ENCODE results near the gene CHST7.

Gene CHST7

GRCh38 chrX:46582325-46582724 is 8.8 kb downstream of the CHST7 start:
- no peak overlapping the region for H3K9ac ChIP-seq (ENCODE audit: low read depth, low read length)
- TF ChIP-seq CTCF (IDR thresholded peaks at IDR 0.05; ENCODE audit: borderline replicate concordance, extremely low read depth, low read length, poor library complexity, severe bottlenecking) = no peak
- TF ChIP-seq EZH2 (IDR thresholded peaks at IDR 0.05; ENCODE audit: borderline replicate concordance, low read depth, low read length, severe bottlenecking) = no peak
- H3K27ac ChIP-seq (ENCODE audit: low read length) = no peak overlapping the region

GRCh38 chrX:46582966-46583365 is 9.4 kb downstream of the CHST7 start:
- Histone ChIP-seq H3K9ac (ENCODE audit: low read depth, low read length) (no peak overlapping the region), H3K4me3 (ENCODE audit: low read depth in 1 of 2, low read length in 2 of 2) (no peak overlapping the region), H3K79me2 (ENCODE audit: insufficient read depth, low read length) (no peaks in the 10 kb centered on the region), H3K9me3 (ENCODE audit: insufficient read depth, low read length, severe bottlenecking) (no peaks in the 10 kb centered on the region), H3K36me3 (ENCODE audit: insufficient read depth, low read length) (no peaks in the 10 kb centered on the region), H3K27me3 (ENCODE audit: insufficient read depth, low read length, poor library complexity) (no peaks in the 10 kb centered on the region), H2AFZ (ENCODE audit: low read depth, low read length) (no peak overlapping the region), H4K20me1 (ENCODE audit: insufficient read depth, low read length) (no peaks in the 10 kb centered on the region), H3K4me2 (ENCODE audit: insufficient read depth, low read length) (no peak overlapping the region), H3K4me1 (ENCODE audit: insufficient read depth, low read length) (peaks cover 3% of the 10 kb centered on the region), H3K27ac (ENCODE audit: low read length) (no peak overlapping the region)
- no peak for TF ChIP-seq EZH2 (IDR thresholded peaks at IDR 0.05; ENCODE audit: borderline replicate concordance, low read depth, low read length, severe bottlenecking)
- TF ChIP-seq CTCF (IDR thresholded peaks at IDR 0.05; ENCODE audit: borderline replicate concordance, extremely low read depth, low read length, poor library complexity, severe bottlenecking) = no peak
- ATAC-seq (ENCODE audit: insufficient read depth, low read depth) = no peak
- DNase-seq = no peak

More at GRCh38 chrX:46582325-46582724, 8.8 kb downstream of the CHST7 start:
- Histone ChIP-seq H3K79me2 (ENCODE audit: insufficient read depth, low read length) (no peaks in the 10 kb centered on the region), H3K27me3 (ENCODE audit: insufficient read depth, low read length, poor library complexity) (no peaks in the 10 kb centered on the region), H2AFZ (ENCODE audit: low read depth, low read length) (no peak overlapping the region), H3K4me3 (ENCODE audit: low read depth in 1 of 2, low read length in 2 of 2) (no peak overlapping the region), H3K4me1 (ENCODE audit: insufficient read depth, low read length) (no peaks in the 10 kb centered on the region), H4K20me1 (ENCODE audit: insufficient read depth, low read length) (no peaks in the 10 kb centered on the region), H3K9me3 (ENCODE audit: insufficient read depth, low read length, severe bottlenecking) (no peaks in the 10 kb centered on the region), H3K36me3 (ENCODE audit: insufficient read depth, low read length) (no peaks in the 10 kb centered on the region), H3K4me2 (ENCODE audit: insufficient read depth, low read length) (no peak overlapping the region)
- no peak for DNase-seq
- ATAC-seq (ENCODE audit: insufficient read depth, low read depth) = no peak

DNA sequence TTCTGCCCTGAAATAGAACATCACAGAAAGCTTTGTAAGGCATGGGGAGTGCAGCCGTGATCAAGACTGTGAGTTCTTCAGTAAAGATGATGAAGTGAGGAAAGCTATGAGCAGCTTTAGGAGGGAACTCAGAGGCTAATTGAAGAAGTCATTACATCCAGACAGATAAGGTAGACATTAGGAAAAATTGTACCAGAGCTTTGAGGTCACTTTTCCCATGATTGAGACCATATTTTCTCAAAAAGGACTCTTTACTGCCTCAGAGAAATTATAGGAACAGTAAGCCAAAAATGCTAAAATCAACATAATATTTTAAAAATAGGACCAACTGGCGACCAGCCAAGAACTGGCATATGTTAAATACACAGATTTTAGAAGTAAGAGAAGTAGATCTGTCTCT is 11.2 kb downstream of the CHST7 start:
- no peaks in the 10 kb centered on the region for H3K9me3 ChIP-seq (ENCODE audit: insufficient read depth, low read length, severe bottlenecking)
- H3K4me1 ChIP-seq (ENCODE audit: insufficient read depth, low read length) = peaks cover 9% of the 10 kb centered on the region
- H3K9ac ChIP-seq (ENCODE audit: low read depth, low read length) = no peak overlapping the region
- H3K27ac ChIP-seq (ENCODE audit: low read length) = no peak overlapping the region
- H2AFZ ChIP-seq (ENCODE audit: low read depth, low read length) = no peak overlapping the region
- DNase-seq (no peak), ATAC-seq (ENCODE audit: insufficient read depth, low read depth) (no peak)
- no peaks in the 10 kb centered on the region for H3K36me3 ChIP-seq (ENCODE audit: insufficient read depth, low read length)
- no peaks in the 10 kb centered on the region for H4K20me1 ChIP-seq (ENCODE audit: insufficient read depth, low read length)
- no peak overlapping the region for H3K4me2 ChIP-seq (ENCODE audit: insufficient read depth, low read length)
- H3K79me2 ChIP-seq (ENCODE audit: insufficient read depth, low read length) = no peaks in the 10 kb centered on the region
- H3K4me3 ChIP-seq (ENCODE audit: low read depth in 1 of 2, low read length in 2 of 2) = no peak overlapping the region
- H3K27me3 ChIP-seq (ENCODE audit: insufficient read depth, low read length, poor library complexity) = no peaks in the 10 kb centered on the region
- TF ChIP-seq EZH2 (IDR thresholded peaks at IDR 0.05; ENCODE audit: borderline replicate concordance, low read depth, low read length, severe bottlenecking) (no peak), CTCF (IDR thresholded peaks at IDR 0.05; ENCODE audit: borderline replicate concordance, extremely low read depth, low read length, poor library complexity, severe bottlenecking) (no peak)

GRCh38 chrX:46587158-46587557 is 13.6 kb downstream of the CHST7 start:
- Histone ChIP-seq H3K4me2 (ENCODE audit: insufficient read depth, low read length) (no peak overlapping the region), H3K9ac (ENCODE audit: low read depth, low read length) (no peak overlapping the region), H3K27ac (ENCODE audit: low read length) (no peak overlapping the region), H3K36me3 (ENCODE audit: insufficient read depth, low read length) (no peaks in the 10 kb centered on the region), H2AFZ (ENCODE audit: low read depth, low read length) (no peak overlapping the region), H3K79me2 (ENCODE audit: insufficient read depth, low read length) (no peaks in the 10 kb centered on the region), H4K20me1 (ENCODE audit: insufficient read depth, low read length) (no peaks in the 10 kb centered on the region), H3K9me3 (ENCODE audit: insufficient read depth, low read length, severe bottlenecking) (no peaks in the 10 kb centered on the region), H3K27me3 (ENCODE audit: insufficient read depth, low read length, poor library complexity) (no peaks in the 10 kb centered on the region), H3K4me1 (ENCODE audit: insufficient read depth, low read length) (peaks cover 9% of the 10 kb centered on the region), H3K4me3 (ENCODE audit: low read depth in 1 of 2, low read length in 2 of 2) (no peak overlapping the region)
- TF ChIP-seq EZH2 (IDR thresholded peaks at IDR 0.05; ENCODE audit: borderline replicate concordance, low read depth, low read length, severe bottlenecking) (no peak), CTCF (IDR thresholded peaks at IDR 0.05; ENCODE audit: borderline replicate concordance, extremely low read depth, low read length, poor library complexity, severe bottlenecking) (no peak)
- ATAC-seq (ENCODE audit: insufficient read depth, low read depth) (no peak), DNase-seq (no peak)

Measured in DND-41 (cell line).